ENCODE data around the gene TEX2. TPM values are rescaled to one million over a fixed set of nuclear protein-coding genes. Genes with fewer than 3 reads are reported as not detected.
A peak's percentile ranks its signal among the peaks of the same experiment; 100 is the strongest.

Gene TEX2
- total and polyA plus RNA-seq, 2 donors from 2014 or later: 14.0 to 39.1 TPM

- FAIRE-seq (no peak), DNase-seq (peak; percentile 94 to 99 (median 96))
- Histone ChIP-seq H3K9me3 (ENCODE audit: control insufficient read depth in 2 of 3, insufficient read depth in 1 of 3, low read length in 3 of 3) (no peaks in the 10 kb centered on the region), H3K27me3 (ENCODE audit: control insufficient read depth, insufficient read depth, low read length) (no peaks in the 10 kb centered on the region), H3K4me3 (ENCODE audit: low read length in 3 of 3) (peak within 1 kb of the TSS; percentile 71 to 86 (median 76)), H3K27ac (ENCODE audit: low read depth in 2 of 2, low read length in 2 of 2) (peak within 1 kb of the TSS; percentile 91 to 92), H3K9ac (ENCODE audit: low read length in 3 of 3) (peak within 1 kb of the TSS; percentile 50 to 80 (median 67)), H3K4me1 (ENCODE audit: control insufficient read depth in 2 of 3, insufficient read depth in 2 of 3, low read depth in 1 of 3, low read length in 3 of 3) (peaks cover 0 to 9% (median 0%) of the 10 kb centered on the region in 3 donors), H3K36me3 (ENCODE audit: control insufficient read depth in 2 of 3, insufficient read depth in 3 of 3, low read length in 3 of 3) (no peaks in the 10 kb centered on the region)
- intact Hi-C loops (cut with DNase I): loop anchor here (5.0 to 10.0 kb wide), 3 partner anchors 65 to 215 kb away; partner anchors contain the start of genes CSHL1 and GH1
- TF ChIP-seq, protein P1, sequence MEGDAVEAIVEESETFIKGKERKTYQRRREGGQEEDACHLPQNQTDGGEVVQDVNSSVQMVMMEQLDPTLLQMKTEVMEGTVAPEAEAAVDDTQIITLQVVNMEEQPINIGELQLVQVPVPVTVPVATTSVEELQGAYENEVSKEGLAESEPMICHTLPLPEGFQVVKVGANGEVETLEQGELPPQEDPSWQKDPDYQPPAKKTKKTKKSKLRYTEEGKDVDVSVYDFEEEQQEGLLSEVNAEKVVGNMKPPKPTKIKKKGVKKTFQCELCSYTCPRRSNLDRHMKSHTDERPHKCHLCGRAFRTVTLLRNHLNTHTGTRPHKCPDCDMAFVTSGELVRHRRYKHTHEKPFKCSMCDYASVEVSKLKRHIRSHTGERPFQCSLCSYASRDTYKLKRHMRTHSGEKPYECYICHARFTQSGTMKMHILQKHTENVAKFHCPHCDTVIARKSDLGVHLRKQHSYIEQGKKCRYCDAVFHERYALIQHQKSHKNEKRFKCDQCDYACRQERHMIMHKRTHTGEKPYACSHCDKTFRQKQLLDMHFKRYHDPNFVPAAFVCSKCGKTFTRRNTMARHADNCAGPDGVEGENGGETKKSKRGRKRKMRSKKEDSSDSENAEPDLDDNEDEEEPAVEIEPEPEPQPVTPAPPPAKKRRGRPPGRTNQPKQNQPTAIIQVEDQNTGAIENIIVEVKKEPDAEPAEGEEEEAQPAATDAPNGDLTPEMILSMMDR (IDR thresholded peaks at IDR 0.05; ENCODE audit: borderline replicate concordance, extremely low read depth, insufficient read depth): no peak
These were observed 133.1 kb downstream of the TEX2 start, which contains the start of gene ERN1 for GRCh38 chr17:64129765-64130558. TSS of gene ERN1 (minus strand) at chr17:64130144. CDS start at chr17:64130029, 115 bp downstream.

- FAIRE-seq (no peak), DNase-seq (no peak)
- H3K4me1 ChIP-seq (ENCODE audit: control insufficient read depth in 2 of 3, insufficient read depth in 2 of 3, low read depth in 1 of 3, low read length in 3 of 3): peaks cover 0 to 9% (median 0%) of the 10 kb centered on the region in 3 donors
- peak overlapping the region; percentile 71 to 86 (median 76) for H3K4me3 ChIP-seq (ENCODE audit: low read length in 3 of 3)
- H3K27me3 ChIP-seq (ENCODE audit: control insufficient read depth, insufficient read depth, low read length): no peaks in the 10 kb centered on the region
- H3K36me3 ChIP-seq (ENCODE audit: control insufficient read depth in 2 of 3, insufficient read depth in 3 of 3, low read length in 3 of 3): no peaks in the 10 kb centered on the region
- no peaks in the 10 kb centered on the region for H3K9me3 ChIP-seq (ENCODE audit: control insufficient read depth in 2 of 3, insufficient read depth in 1 of 3, low read length in 3 of 3)
- TF ChIP-seq, protein P1 (IDR thresholded peaks at IDR 0.05; ENCODE audit: borderline replicate concordance, extremely low read depth, insufficient read depth): no peak
- intact Hi-C loops (cut with DNase I): no loop called here
- peak overlapping the region; percentile 50 to 80 (median 67) for H3K9ac ChIP-seq (ENCODE audit: low read length in 3 of 3)
- peak overlapping the region; percentile 87 to 92 for H3K27ac ChIP-seq (ENCODE audit: low read depth in 2 of 2, low read length in 2 of 2)
These were observed 133.6 kb downstream of the TEX2 start for GRCh38 chr17:64129515-64129764.

GRCh38 chr17:64128787-64129514 is 134.1 kb downstream of the TEX2 start:
- Histone ChIP-seq H3K27ac (ENCODE audit: low read depth in 2 of 2, low read length in 2 of 2) (peak overlapping the region; percentile 87 to 92), H3K27me3 (ENCODE audit: control insufficient read depth, insufficient read depth, low read length) (no peaks in the 10 kb centered on the region), H3K9me3 (ENCODE audit: control insufficient read depth in 2 of 3, insufficient read depth in 1 of 3, low read length in 3 of 3) (no peaks in the 10 kb centered on the region), H3K9ac (ENCODE audit: low read length in 3 of 3) (peak overlapping the region; percentile 50 to 80 (median 67)), H3K4me1 (ENCODE audit: control insufficient read depth in 2 of 3, insufficient read depth in 2 of 3, low read depth in 1 of 3, low read length in 3 of 3) (peaks cover 0 to 9% (median 0%) of the 10 kb centered on the region in 3 donors), H3K4me3 (ENCODE audit: low read length in 3 of 3) (peak overlapping the region; percentile 71 to 86 (median 76)), H3K36me3 (ENCODE audit: control insufficient read depth in 2 of 3, insufficient read depth in 3 of 3, low read length in 3 of 3) (no peaks in the 10 kb centered on the region)
- TF ChIP-seq, protein P1 (IDR thresholded peaks at IDR 0.05; ENCODE audit: borderline replicate concordance, extremely low read depth, insufficient read depth): no peak
- FAIRE-seq (no peak), DNase-seq (peak in 4 of 5 donors; percentile 41 to 65 (median 58))
- intact Hi-C loops (cut with DNase I): no loop called here
